PFSK-1 (cell line): ENCODE measurements around the gene KPNA1.

Experiments used
- FOXP2 ChIP-seq: optimal IDR thresholded peaks from 2 replicates; pipeline ENCODE3; 2011; ENCODE audit warnings: borderline replicate concordance, control low read depth, inconsistent platforms; ENCODE audit not compliant: insufficient read depth; ENCODE audit errors: extremely low read length, extremely low read depth
- POLR2AphosphoS5 ChIP-seq: IDR thresholded peaks from 2 replicates; pipeline ENCODE4 v1.6.1; 2012; ENCODE audit warnings: low read depth, mild to moderate bottlenecking, control low read depth, low read length, moderate library complexity
- REST ChIP-seq, 2 experiments: IDR thresholded peaks; 2 replicates each; pipeline versions ENCODE4 v1.6.1 to v1.8.0; 2011 to 2012; ENCODE audit warnings: low read depth in 2 of 2, low read length in 2 of 2, control low read depth in 1 of 2, inconsistent platforms in 1 of 2, mild to moderate bottlenecking in 1 of 2, moderate library complexity in 1 of 2; ENCODE audit not compliant: insufficient read depth in 1 of 2
- SIN3A ChIP-seq: IDR thresholded peaks from 2 replicates; pipeline ENCODE4 v1.6.1; 2012; ENCODE audit warnings: mild to moderate bottlenecking, low read length, moderate library complexity, borderline replicate concordance; ENCODE audit not compliant: insufficient read depth
- TAF1 ChIP-seq: IDR thresholded peaks from 2 replicates; pipeline ENCODE4 v1.6.1; 2012; ENCODE audit warnings: low read length, control low read depth, borderline replicate concordance; ENCODE audit not compliant: insufficient read depth

Gene KPNA1

GRCh38 chr3:122456074-122456473 lies 58.7 kb downstream of the KPNA1 start:
- TF ChIP-seq REST (IDR thresholded peaks at IDR 0.05; ENCODE audit: insufficient read depth in 1 of 2, low read depth in 2 of 2, low read length in 2 of 2) (no peak), TAF1 (no peak), POLR2AphosphoS5 (no peak), SIN3A (no peak), FOXP2 (no peak)

- TF ChIP-seq TAF1 (no peak), REST (IDR thresholded peaks at IDR 0.05; ENCODE audit: insufficient read depth in 1 of 2, low read depth in 2 of 2, low read length in 2 of 2) (no peak), FOXP2 (no peak), SIN3A (no peak), POLR2AphosphoS5 (no peak)
These were observed 63.4 kb downstream of the KPNA1 start for GRCh38 chr3:122451371-122451770.

- TF ChIP-seq SIN3A, result no peak
- TF ChIP-seq FOXP2, result no peak
- no peak for TF ChIP-seq REST (IDR thresholded peaks at IDR 0.05; ENCODE audit: insufficient read depth in 1 of 2, low read depth in 2 of 2, low read length in 2 of 2)
- no peak for TF ChIP-seq POLR2AphosphoS5
- TF ChIP-seq TAF1, result no peak
These were observed 71.6 kb downstream of the KPNA1 start for GRCh38 chr3:122443090-122443489.

- TF ChIP-seq REST (IDR thresholded peaks at IDR 0.05; ENCODE audit: insufficient read depth in 1 of 2, low read depth in 2 of 2, low read length in 2 of 2) (no peak), TAF1 (no peak), FOXP2 (no peak), SIN3A (no peak), POLR2AphosphoS5 (no peak)
These were observed 78.8 kb downstream of the KPNA1 start for GRCh38 chr3:122435950-122436349.

GRCh38 chr3:122430371-122430770 lies 84.4 kb downstream of the KPNA1 start:
- TF ChIP-seq SIN3A (no peak), FOXP2 (no peak), TAF1 (no peak), REST (IDR thresholded peaks at IDR 0.05; ENCODE audit: insufficient read depth in 1 of 2, low read depth in 2 of 2, low read length in 2 of 2) (no peak), POLR2AphosphoS5 (no peak)
